ENCODE results near the gene PRL. TPM values are rescaled to one million over a fixed set of nuclear protein-coding genes. Genes with fewer than 3 reads are reported as not detected.

The PRL gene
- total and polyA plus RNA-seq, 2 of the 13 experiments (the other 11 are each of a cell fraction or from before 2014, with no cell fraction given) = not detected

DNA sequence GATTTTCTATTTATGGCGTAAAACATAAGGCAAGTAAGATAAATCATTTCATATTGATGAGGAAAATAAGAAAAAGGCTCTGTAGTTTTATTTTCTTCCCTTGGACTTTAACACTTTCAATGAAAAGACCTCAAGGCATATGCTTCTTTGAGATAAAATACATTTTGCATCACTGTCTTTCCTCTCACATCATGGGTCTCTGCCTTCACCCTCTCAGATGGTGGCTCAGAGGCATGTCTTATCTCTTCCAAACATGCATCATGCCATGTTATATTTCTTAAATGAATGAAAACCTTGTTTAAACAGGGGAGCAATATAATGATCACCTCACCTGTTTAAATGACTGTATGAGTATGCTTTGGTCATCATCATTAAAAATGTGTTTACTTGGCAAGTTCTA, 59.3 kb downstream of the PRL start (continued):
- TF ChIP-seq CSRNP2 (CRISPR knock-in tag; conservative IDR thresholded peaks at IDR 0.05; ENCODE audit: low read depth) (no peak), NFAT5 (CRISPR knock-in tag; IDR thresholded peaks at IDR 0.05) (no peak), TCF7L2 (IDR thresholded peaks at IDR 0.05; ENCODE audit: low read depth, low read length) (no peak), JUNB (CRISPR knock-in tag; IDR thresholded peaks at IDR 0.05; ENCODE audit: borderline replicate concordance) (no peak), RFXAP (CRISPR knock-in tag; IDR thresholded peaks at IDR 0.05; ENCODE audit: borderline replicate concordance) (no peak), ZNF331 (CRISPR knock-in tag; IDR thresholded peaks at IDR 0.05) (no peak), SALL1 (CRISPR knock-in tag; IDR thresholded peaks at IDR 0.05) (no peak)

All from HepG2 (cell line).